Activated CD4-positive, alpha-beta memory T cell treated with anti-CD3 and anti-CD28 coated beads, Interleukin-2, amount 10 ng/mL, durations not matched to agents 7 days and 5 days (primary cell): Measurements from ENCODE around the gene C14orf132. TPM values are rescaled to one million over a fixed set of nuclear protein-coding genes. Genes with fewer than 3 reads are reported as not detected.

Experiments used
- CTCF ChIA-PET: fragments of 350-600 bp; sonication (Branson Sonifier 250); formaldehyde crosslinking; loops from one replicate; lab custom pipeline; 2021; ENCODE audit warnings: antibody characterized with exemption, inconsistent platforms; lab: Charles Lee
- POLR2A ChIA-PET: fragments of 350-600 bp; sonication (Branson Sonifier 250); formaldehyde crosslinking; loops from one replicate; lab custom pipeline; 2021; ENCODE audit warnings: antibody characterized with exemption; lab: Charles Lee
- DNase-seq: peaks from one replicate; pipeline ENCODE4 v3.0.0-alpha.2; 2020
- H3K27ac Mint-ChIP-seq: one replicate; pipeline ENCODE4 v1.8.0; 2021; ENCODE audit warnings: mild to moderate bottlenecking, mixed read lengths
- H3K27me3 Mint-ChIP-seq: one replicate; pipeline ENCODE4 v1.8.0; 2021; ENCODE audit warnings: mixed read lengths
- H3K36me3 Mint-ChIP-seq: one replicate; pipeline ENCODE4 v1.8.0; 2021; ENCODE audit warnings: low read depth, mixed read lengths
- H3K4me1 Mint-ChIP-seq: one replicate; pipeline ENCODE4 v1.8.0; 2021; ENCODE audit warnings: mixed read lengths
- H3K4me3 Mint-ChIP-seq: one replicate; pipeline ENCODE4 v1.8.0; 2021; ENCODE audit warnings: mild to moderate bottlenecking, mixed read lengths
- H3K9me3 Mint-ChIP-seq: one replicate; pipeline ENCODE4 v1.8.0; 2021; ENCODE audit warnings: mixed read lengths
- total RNA-seq, 2 experiments: library from RNA; stranded (reverse); gene quantifications; one replicate each; pipeline ENCODE4 v1.2.3, GENCODE V29; 2021

The C14orf132 gene
- total RNA-seq, 2 experiments from 2014 or later, result 1.1 to 1.2 TPM

GRCh38 chr14:96095581-96096476 lies 56.7 kb downstream of the C14orf132 start:
- H3K9me3 Mint-ChIP-seq, result no peaks in the 10 kb centered on the region
- no peak for DNase-seq
- no peaks in the 10 kb centered on the region for H3K4me1 Mint-ChIP-seq
- ChIA-PET POLR2A (no interaction called here), CTCF (no interaction called here)
- H3K27ac Mint-ChIP-seq, result no peak overlapping the region
- H3K36me3 Mint-ChIP-seq, result no peaks in the 10 kb centered on the region
- H3K27me3 Mint-ChIP-seq, result no peaks in the 10 kb centered on the region
- no peak overlapping the region for H3K4me3 Mint-ChIP-seq

DNA sequence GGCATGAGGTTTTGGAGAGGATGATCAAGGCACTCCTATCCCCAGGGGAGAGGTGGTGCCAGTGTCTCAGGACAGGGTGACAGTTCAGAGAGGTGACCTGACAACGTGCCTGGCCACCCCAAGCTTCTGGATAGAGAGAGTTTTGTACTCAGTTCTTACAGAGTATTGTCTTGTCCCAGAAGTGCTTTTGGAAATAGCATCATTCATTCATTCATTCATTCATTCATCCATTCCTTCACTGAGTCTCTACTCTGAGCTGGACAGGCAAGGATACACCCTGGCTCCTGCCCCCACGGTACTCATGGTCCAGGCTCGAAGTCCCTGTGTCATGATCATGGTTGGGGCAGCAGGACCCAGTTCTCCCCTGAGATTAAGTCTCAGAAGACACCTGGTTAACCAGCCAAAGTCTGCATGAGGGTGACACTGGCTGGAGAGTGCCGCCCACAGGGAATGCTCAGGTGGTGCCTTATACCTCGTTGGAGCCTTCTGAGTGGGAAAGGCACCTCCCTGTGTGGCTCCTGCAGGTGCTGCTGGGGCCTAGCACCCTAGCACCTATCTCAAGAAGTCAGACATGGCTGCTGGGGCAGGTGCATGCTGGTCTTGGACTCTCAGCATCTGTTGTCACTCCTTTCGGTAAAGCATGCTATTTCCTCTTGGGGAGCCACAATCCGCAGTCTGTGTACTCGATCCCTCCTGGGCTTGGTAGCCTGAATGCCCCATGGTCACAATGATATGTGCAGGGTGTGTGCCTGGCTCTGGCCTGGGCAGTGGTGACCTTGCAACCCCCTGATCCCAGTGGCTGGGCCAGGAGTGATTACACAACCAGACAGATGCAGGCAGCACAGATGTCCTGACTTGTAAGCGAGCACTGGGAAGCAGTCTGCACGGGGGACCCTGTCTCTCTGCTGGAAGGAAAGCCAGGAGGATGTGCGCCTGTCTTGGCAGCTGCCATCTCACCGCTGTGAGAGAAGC lies 57.8 kb downstream of the C14orf132 start:
- CTCF ChIA-PET, result no interaction called here
- H3K36me3 Mint-ChIP-seq, result no peaks in the 10 kb centered on the region
- POLR2A ChIA-PET, result no interaction called here
- no peaks in the 10 kb centered on the region for H3K4me1 Mint-ChIP-seq
- no peaks in the 10 kb centered on the region for H3K27me3 Mint-ChIP-seq
- H3K27ac Mint-ChIP-seq, result no peak overlapping the region
- no peak for DNase-seq
- H3K9me3 Mint-ChIP-seq, result no peaks in the 10 kb centered on the region
- H3K4me3 Mint-ChIP-seq, result no peak overlapping the region

- no peaks in the 10 kb centered on the region for H3K9me3 Mint-ChIP-seq
- no peaks in the 10 kb centered on the region for H3K36me3 Mint-ChIP-seq
- H3K4me3 Mint-ChIP-seq, result no peak overlapping the region
- ChIA-PET POLR2A (no interaction called here), CTCF (no interaction called here)
- no peaks in the 10 kb centered on the region for H3K4me1 Mint-ChIP-seq
- no peaks in the 10 kb centered on the region for H3K27me3 Mint-ChIP-seq
- no peak overlapping the region for H3K27ac Mint-ChIP-seq
- no peak for DNase-seq
Measured at GRCh38 chr14:96097752-96098151, 58.6 kb downstream of the C14orf132 start.

GRCh38 chr14:96098309-96098998 lies 59.3 kb downstream of the C14orf132 start:
- H3K9me3 Mint-ChIP-seq, result no peaks in the 10 kb centered on the region
- no peak for DNase-seq
- no peak overlapping the region for H3K4me3 Mint-ChIP-seq
- POLR2A ChIA-PET, result no interaction called here
- no peaks in the 10 kb centered on the region for H3K27me3 Mint-ChIP-seq
- no peaks in the 10 kb centered on the region for H3K4me1 Mint-ChIP-seq
- CTCF ChIA-PET, result no interaction called here
- no peak overlapping the region for H3K27ac Mint-ChIP-seq
- H3K36me3 Mint-ChIP-seq, result no peaks in the 10 kb centered on the region

DNA sequence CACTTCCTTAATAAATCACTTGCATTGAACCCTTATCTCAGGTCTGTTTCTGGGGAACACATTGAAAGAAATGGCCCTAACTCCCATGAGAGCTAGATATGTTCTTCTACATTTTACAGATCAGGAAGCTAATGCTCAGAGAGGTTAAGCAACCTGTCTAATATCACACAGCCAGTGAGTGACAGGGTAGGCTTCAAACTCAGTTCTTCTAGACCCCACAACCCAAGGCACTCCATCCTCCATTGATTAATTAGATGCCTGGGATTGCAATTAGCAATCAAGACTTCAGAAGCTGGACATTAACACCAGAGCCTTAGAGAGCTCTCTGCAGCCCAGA lies 59.8 kb downstream of the C14orf132 start:
- H3K9me3 Mint-ChIP-seq, result no peaks in the 10 kb centered on the region
- POLR2A ChIA-PET, result no interaction called here
- CTCF ChIA-PET, result no interaction called here
- no peak for DNase-seq
- H3K4me3 Mint-ChIP-seq, result no peak overlapping the region
- H3K27me3 Mint-ChIP-seq, result no peaks in the 10 kb centered on the region
- H3K4me1 Mint-ChIP-seq, result no peaks in the 10 kb centered on the region
- H3K27ac Mint-ChIP-seq, result no peak overlapping the region
- H3K36me3 Mint-ChIP-seq, result no peaks in the 10 kb centered on the region

GRCh38 chr14:96100161-96101064 lies 61.3 kb downstream of the C14orf132 start:
- peak; percentile 39 for DNase-seq
- ChIA-PET POLR2A (no interaction called here), CTCF (interaction anchor here (0.5 to 1.8 kb wide), 4 partner anchors 171 to 229 kb away, joined by 3 to 6 read pairs (median 4); no protein-coding TSS in a partner anchor)
- Mint-ChIP-seq H3K4me3 (no peak overlapping the region), H3K9me3 (no peaks in the 10 kb centered on the region), H3K4me1 (no peaks in the 10 kb centered on the region), H3K27me3 (no peaks in the 10 kb centered on the region), H3K36me3 (no peaks in the 10 kb centered on the region), H3K27ac (no peak overlapping the region)

GRCh38 chr14:96102081-96102856 lies 63.1 kb downstream of the C14orf132 start:
- no peak for DNase-seq
- CTCF ChIA-PET, result no interaction called here
- Mint-ChIP-seq H3K4me1 (no peaks in the 10 kb centered on the region), H3K9me3 (no peaks in the 10 kb centered on the region), H3K27ac (no peak overlapping the region), H3K27me3 (no peaks in the 10 kb centered on the region), H3K4me3 (no peak overlapping the region), H3K36me3 (no peaks in the 10 kb centered on the region)
- POLR2A ChIA-PET, result no interaction called here

GRCh38 chr14:96103075-96103474 lies 63.9 kb downstream of the C14orf132 start:
- Mint-ChIP-seq H3K4me3 (no peak overlapping the region), H3K9me3 (no peaks in the 10 kb centered on the region), H3K36me3 (no peaks in the 10 kb centered on the region), H3K27ac (no peak overlapping the region), H3K4me1 (no peaks in the 10 kb centered on the region), H3K27me3 (no peaks in the 10 kb centered on the region)
- no peak for DNase-seq
- ChIA-PET CTCF (no interaction called here), POLR2A (no interaction called here)

DNA sequence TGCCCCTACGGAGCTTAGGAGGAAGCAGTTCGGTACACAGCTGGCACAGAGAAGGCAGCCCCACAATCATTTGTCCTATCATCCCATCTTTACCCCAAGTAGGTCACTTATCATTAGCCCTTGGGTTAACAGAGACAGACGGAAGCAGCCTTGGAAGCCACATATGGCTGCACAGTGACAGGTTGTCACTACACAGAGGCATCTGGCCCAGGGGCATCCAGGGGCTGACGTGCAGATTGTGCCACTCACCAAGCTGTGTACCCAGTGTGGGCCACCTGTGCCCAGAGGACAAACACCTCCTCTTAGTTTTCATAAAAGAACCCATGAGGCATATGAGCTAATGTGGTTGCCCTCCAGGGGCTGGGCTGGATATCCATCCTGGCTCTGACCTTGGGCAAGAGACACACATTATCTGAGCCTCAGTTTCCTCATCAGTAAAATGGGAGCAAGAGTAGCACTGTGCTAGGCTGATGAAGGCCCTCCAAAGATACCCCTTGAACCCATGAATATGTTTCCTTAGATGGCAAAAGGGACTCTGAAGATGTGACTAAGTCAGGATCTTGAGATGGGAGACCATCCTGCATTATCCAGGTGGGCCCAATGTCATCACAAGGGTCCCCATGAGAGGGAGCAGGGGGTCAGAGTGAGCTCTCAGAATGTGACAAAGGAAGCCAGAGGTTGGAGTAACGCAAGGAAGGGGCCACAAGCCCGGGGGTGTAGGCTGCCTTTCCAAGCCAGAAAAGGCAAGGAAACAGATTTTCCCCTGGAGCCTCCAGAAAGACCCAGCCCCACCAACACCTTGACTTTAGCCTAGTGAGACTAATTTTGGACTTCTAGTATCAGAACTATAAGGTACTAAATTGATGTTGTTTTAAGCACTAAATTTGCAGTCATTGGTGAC lies 64.6 kb downstream of the C14orf132 start:
- H3K36me3 Mint-ChIP-seq, result no peaks in the 10 kb centered on the region
- CTCF ChIA-PET, result no interaction called here
- no peaks in the 10 kb centered on the region for H3K4me1 Mint-ChIP-seq
- no peak overlapping the region for H3K4me3 Mint-ChIP-seq
- no peak overlapping the region for H3K27ac Mint-ChIP-seq
- no peaks in the 10 kb centered on the region for H3K9me3 Mint-ChIP-seq
- H3K27me3 Mint-ChIP-seq, result no peaks in the 10 kb centered on the region
- POLR2A ChIA-PET, result no interaction called here
- DNase-seq, result no peak

DNA sequence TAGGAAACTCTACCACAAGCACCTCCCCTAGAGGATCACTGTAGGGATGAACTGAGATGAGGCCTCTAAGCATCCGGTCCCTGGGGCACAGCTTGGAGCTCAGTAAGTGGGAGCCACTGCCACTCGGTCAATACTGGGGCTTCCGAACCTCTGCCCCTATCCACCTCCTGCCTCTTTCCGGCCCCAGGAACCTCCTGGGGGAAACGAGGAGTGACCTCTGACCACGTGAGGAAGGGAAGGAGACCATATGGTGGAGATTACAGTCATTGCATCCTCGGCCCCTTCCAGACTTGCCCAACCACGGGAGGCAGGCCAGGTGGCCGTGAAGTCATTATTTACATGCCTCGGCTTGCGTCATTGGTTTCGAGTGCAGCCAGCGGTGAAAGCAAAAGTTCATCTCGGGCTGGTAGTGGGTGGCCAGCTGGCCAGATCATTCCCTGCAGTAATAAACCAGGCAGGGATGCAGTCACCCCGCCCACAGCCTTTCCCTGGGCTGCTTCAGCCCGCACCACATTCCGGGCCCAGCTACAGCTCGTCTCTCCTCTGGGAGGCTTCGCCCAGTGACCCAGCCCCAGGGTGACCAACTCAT lies 65.4 kb downstream of the C14orf132 start:
- Mint-ChIP-seq H3K4me3 (no peak overlapping the region), H3K27ac (no peak overlapping the region), H3K9me3 (no peaks in the 10 kb centered on the region), H3K36me3 (no peaks in the 10 kb centered on the region), H3K27me3 (no peaks in the 10 kb centered on the region), H3K4me1 (no peaks in the 10 kb centered on the region)
- ChIA-PET POLR2A (no interaction called here), CTCF (no interaction called here)
- DNase-seq, result no peak
